Nasal cavity respiratory epithelium epithelial cell of viscerocranial mucosa (primary cell): ENCODE measurements around the gene TYSND1. TPM values are rescaled to one million over a fixed set of nuclear protein-coding genes. Genes with fewer than 3 reads are reported as not detected.

Experiments used
- total RNA-seq: library from RNA; depleted of rRNA; stranded (reverse); fragments of >200 nt; gene quantifications from 2 replicates; pipeline ENCODE4 v1.2.3, GENCODE V29; 2014

Gene TYSND1, protein sequence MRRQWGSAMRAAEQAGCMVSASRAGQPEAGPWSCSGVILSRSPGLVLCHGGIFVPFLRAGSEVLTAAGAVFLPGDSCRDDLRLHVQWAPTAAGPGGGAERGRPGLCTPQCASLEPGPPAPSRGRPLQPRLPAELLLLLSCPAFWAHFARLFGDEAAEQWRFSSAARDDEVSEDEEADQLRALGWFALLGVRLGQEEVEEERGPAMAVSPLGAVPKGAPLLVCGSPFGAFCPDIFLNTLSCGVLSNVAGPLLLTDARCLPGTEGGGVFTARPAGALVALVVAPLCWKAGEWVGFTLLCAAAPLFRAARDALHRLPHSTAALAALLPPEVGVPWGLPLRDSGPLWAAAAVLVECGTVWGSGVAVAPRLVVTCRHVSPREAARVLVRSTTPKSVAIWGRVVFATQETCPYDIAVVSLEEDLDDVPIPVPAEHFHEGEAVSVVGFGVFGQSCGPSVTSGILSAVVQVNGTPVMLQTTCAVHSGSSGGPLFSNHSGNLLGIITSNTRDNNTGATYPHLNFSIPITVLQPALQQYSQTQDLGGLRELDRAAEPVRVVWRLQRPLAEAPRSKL
- total RNA-seq: 24.6 and 38.6 TPM in 2 replicates

DNA sequence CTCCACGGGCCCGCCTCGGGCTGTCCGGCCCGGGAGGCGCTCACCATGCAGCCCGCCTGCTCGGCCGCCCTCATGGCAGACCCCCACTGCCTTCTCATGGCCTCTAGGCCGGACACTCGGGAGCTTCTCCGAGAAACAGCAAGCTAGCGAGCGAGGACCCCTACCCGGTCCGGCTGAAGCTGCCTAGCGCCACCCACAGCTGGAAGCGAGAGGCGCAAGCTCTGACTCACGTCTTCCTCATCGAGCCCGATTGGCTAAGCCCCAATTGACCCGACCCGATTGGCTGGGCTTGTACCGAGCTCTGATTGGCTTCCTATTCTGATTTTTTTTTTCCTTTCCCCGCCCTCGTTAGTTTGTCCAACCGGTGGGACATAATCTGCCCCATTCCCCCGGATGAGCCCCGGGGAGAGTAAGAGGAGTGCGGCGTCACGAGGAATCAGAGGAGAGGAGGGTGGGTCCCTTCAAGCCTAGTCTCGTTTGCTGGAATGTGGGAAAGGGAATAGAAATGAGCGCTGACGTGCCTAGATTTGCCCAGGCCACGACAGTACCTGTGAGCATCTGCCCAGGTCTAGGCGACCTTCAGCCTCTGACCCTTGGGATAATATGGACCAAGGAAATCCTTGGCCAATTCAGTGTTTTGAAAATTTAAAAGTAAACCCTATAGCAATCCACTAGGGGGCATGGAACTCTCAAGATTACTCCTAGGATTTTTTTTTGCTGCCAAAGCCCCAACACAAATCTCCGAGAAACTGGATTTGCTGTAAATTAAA, at the start of gene TYSND1:
Gene TYSND1, minus strand, starts transcription at position 212 of the 770 bp plus-strand sequence. Its CDS starts 114 bp downstream, at position 98.

DNA sequence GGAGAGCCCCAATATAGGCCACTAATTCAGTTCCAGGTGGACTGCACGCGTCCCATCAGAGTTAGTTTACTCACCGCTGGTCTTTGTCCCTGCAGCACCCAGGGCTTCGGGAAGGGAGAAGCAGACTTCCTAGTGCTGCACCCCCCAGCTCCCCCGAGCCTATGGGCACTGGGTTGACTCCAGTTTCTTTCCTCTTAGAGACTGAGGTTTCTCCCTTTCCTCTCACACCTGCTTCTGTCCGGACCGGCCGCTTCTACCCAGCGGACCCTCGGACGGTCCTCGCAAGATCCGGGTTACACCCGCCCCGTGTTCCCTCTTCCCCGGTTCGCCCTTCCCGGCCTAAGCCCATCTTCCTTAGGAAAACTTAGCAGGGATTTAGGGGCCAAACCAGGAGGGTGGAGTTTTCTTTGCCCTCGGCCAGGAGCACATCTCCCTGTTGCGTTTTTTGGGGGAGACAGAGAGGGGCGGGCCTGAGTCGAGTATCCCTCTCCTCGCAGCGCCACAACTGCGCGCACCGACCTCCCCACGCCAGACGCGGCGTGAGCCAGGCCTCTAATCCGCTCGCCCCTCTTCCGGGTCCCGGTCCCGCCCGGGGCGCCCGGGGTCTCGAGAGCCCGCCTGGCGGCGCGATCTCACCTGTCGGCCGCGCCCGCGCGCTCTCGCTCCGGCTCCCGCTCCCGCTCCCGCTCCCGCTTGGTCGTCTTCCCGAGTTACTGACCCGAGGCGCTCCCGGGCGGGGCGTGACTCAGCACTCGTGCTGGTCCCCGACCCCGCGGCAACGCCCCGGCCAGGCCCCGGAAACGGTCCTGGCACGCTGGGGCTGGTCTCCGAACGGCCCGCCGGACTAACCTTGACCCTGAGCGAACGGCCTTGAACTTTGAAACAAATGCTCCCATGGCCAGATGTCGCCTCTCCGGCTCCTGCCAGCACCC, 14.1 kb downstream of the TYSND1 start, which contains the start of gene AIFM2:
Gene AIFM2, minus strand, starts transcription at position 728 of the 932 bp plus-strand sequence. CDS start 8,741 bp downstream, outside the sequence.

Other genes with a start within 250 kb of the TYSND1 start
- 10.6 and 16.9 TPM in 2 replicates for gene MACROH2A2, start 93.9 kb downstream of the TYSND1 start, total RNA-seq
- 5.7 and 21.5 TPM in 2 replicates for gene AIFM2, start 13.9 kb downstream of the TYSND1 start, total RNA-seq
- gene SAR1A, start 23.8 kb upstream of the TYSND1 start, total RNA-seq: 114 and 147 TPM in 2 replicates
- 256 and 314 TPM in 2 replicates for gene PPA1, start 86.7 kb upstream of the TYSND1 start, total RNA-seq
- not detected in 2 replicates for gene NPFFR1, start 137.3 kb upstream of the TYSND1 start, total RNA-seq
- gene LRRC20, start 235.9 kb upstream of the TYSND1 start, total RNA-seq: 1.7 and 10.4 TPM in 2 replicates